T-helper 22 cell (primary cell): Measurements from ENCODE around the gene DPP8.
A peak's percentile ranks its signal among the peaks of the same experiment; 100 is the strongest.
"Not testable (repeated sequence)": the region's sequence is repeated elsewhere in the genome, so short reads cannot be mapped to it uniquely, and the experiment has no call there.

Experiments
- DNase-seq: peaks from one replicate; pipeline ENCODE4 v3.0.0-alpha.2; 2020; ENCODE audit warnings: low read depth

Gene DPP8

DNA sequence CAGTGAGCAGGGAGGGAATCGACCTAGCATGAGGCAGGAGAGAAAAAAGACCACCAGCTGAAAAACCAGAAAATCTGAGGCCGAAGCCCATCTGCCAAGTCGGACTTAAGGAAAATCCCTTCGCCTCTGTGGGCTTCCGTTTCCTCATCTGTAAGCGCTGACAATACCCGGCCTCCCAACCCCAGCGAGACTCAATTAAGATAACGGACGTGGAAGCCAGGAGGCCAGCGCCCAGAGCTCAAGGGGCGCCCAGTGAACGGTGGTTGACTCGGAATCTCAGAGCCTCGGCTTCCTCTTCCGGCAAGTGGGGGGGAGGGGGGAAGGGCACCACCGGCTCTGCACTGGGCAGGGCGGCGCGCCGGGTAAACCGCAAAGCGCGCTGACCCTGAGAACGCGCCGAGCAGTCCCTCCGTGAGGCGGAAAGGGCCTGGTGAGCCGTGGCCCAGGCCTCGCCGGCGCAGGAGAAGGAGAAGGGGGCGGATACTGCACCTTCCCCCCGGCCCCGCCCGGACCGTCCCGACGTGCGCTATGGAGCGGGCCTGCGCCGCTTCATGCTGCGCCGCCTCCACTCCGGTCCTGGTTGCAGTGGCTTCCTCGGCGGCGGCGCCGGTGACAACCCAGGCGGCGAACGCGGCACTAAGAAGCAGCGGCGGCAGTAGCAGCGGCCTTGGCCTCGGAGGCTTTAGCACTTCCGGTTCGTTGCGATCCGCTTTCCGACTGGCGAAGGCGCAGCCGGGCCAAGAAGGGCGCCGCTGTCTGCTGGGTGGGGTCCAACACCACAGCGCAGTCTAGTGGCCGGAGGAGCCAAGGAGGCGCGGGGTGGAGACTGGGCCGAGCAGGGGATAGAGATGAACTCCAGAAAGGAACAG lies at the start of gene DPP8:
Gene DPP8, minus strand, starts transcription at position 693 of the 869 bp plus-strand sequence. CDS start 5,136 bp downstream, outside the sequence.
- peak; percentile 90 for DNase-seq

- no peak for DNase-seq
Observed at GRCh38 chr15:65561934-65562333, 44.4 kb upstream of the DPP8 start.

GRCh38 chr15:65559941-65560340 lies 42.5 kb upstream of the DPP8 start:
- DNase-seq, result no peak

DNA sequence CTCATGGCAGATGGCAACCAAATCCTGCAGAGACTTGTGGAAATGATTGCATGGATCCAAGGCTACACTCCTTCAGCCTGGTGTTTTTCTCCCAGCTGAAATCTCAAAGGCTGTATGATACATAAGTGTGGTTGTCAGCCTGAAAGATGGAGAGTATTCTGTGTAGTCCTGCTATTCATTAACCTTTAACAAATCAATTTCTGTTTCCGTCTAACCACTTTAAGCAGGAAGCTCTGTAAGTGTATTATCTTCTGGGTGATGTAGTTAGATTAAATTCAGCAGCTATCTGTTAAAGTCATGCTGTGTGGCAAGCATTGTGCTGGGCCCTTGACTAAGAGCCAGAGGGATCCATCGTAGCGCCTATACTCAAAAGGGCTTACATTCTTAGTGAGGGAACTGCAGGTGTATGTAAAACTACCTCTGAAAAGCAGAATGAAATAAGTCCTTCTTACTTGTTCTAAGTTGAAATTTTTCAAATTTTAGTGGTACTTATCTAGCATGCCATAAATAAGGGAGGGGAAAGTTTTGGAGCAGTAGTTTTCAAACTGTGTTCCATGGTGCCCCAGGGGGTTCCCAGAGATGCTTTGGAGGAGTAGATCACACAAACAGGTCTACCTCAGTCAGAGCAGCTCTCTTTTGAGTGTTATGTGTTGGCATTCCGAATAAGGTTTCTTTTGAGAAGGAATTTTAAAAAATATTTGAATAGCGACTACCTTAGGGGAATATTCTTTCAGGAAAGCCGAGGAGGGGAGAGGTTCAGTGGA lies 41.7 kb upstream of the DPP8 start:
- DNase-seq, result no peak

DNA sequence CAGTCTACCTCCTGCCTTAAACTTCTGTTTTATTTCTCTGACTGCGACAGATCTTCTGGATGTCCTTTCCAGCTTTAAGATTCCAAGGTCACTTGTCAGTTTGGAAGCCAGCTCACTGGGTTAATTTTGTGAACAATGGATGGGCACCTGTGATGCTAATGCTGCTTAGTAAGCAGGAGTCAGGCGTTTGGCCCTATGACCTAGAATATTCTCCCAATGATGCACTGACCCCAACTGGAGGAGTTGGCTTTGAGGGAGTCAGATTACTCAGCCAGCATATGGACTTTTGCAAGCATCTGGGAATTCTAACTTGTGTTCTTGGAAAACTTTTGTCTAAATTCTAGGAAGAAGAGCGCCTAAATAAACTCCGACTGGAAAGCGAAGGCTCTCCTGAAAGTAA lies 40.8 kb upstream of the DPP8 start:
- no peak for DNase-seq

GRCh38 chr15:65556622-65557021 lies 39.1 kb upstream of the DPP8 start:
- DNase-seq, result no peak

DNA sequence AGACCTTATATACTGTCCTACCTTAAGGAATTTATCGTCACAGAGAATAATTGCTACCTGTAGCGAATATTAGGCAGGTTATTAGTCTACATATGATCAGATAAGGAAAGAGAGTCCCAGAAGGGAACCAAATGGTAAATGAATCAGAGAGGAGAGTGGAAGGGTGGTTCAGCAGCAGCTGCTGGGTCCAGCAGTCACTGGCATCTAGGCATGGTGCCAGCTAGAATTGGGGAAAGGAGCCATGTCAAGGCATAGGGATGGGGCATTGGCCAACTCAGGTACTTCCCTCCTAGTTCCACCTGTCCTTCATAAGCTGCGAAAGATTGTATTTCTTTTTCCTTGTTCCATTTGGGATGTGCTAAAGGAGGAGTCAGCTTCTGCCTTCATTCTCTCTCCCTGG lies 36.2 kb upstream of the DPP8 start:
- no peak for DNase-seq

DNA sequence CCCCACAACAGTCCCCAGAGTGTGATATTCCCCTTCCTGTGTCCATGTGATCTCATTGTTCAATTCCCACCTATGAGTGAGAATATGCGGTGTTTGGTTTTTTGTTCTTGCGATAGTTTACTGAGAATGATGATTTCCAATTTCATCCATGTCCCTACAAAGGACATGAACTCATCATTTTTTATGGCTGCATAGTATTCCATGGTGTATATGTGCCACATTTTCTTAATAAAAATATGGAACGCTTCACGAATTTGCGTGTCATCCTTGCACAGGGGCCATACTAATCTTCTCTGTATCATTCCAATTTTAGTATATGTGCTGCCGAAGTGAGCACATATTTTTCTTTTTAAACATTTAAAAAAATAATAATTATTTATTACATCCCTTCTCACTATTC lies 35.4 kb upstream of the DPP8 start:
- not testable (repeated sequence) for DNase-seq

DNA sequence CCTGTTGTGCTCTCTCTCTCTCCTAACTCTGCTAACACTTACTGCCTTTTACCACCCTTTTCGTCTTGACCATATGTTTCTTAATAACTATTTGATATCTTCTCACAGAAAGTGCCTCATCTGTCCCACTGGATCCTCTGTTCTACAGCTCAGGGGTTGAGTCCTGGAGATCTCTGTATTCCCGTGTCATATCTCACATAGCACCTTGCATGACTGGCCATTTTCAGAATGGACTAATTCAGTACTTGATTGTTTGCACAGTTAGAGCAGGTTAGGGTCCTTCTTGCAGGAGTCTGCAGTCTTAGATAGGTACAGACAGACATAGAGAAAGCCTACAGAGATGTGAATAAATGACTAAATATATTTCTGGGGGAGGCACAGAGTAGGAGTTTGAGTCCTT lies 33.7 kb upstream of the DPP8 start:
- no peak for DNase-seq

- no peak for DNase-seq
Observed at GRCh38 chr15:65550681-65551098, 33.2 kb upstream of the DPP8 start.

GRCh38 chr15:65549288-65549687 lies 31.8 kb upstream of the DPP8 start:
- not testable (repeated sequence) for DNase-seq

- DNase-seq, result no peak
Observed at GRCh38 chr15:65547841-65548240, 30.4 kb upstream of the DPP8 start.

DNA sequence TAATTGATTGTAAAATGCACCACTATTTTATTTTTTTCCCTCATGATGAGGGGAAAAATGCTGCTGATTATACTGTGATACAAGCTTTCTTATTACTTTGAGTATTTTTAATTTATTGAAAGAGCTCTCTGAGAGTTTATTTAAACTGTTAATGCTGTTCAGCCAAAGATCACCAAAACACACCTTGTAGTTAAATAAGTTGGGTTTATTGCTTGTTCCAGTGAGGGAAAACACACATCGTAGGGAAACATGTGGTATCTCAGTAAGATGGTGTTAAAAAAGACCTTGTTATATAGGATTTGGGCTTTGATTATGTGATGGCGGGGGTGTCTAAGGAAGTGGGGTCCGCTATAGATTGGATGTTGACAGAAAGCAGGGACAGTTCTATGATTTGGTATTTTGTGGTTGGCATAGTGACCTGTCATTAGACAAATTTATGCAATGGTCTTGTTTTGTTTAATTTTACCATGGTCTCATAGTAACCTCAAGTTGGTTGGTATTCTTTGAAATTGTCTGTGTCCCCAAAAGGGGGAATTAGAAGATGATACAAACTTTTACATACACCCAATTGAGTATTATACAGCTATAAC lies 23.8 kb upstream of the DPP8 start:
- no peak for DNase-seq

- no peak for DNase-seq
Observed at GRCh38 chr15:65540314-65540713, 22.8 kb upstream of the DPP8 start.

DNA sequence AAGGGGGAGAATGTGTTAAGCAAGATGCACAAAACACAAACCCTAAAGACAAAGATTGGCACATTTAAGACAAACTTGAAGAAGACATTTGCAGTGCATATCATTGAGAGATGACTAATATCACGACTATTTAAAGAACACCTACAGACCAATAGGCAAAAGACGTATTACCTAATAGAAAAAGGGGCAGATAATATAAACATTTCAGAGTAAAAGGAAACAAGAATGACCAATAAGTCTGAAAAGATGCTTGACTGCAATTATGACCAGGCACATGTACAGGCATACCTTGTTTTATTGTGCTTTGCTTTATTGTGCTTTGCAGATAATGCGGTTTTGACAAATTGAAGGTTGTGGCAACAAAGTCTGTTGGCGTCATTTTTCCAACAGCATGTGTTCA lies 17.7 kb upstream of the DPP8 start:
- DNase-seq, result no peak

DNA sequence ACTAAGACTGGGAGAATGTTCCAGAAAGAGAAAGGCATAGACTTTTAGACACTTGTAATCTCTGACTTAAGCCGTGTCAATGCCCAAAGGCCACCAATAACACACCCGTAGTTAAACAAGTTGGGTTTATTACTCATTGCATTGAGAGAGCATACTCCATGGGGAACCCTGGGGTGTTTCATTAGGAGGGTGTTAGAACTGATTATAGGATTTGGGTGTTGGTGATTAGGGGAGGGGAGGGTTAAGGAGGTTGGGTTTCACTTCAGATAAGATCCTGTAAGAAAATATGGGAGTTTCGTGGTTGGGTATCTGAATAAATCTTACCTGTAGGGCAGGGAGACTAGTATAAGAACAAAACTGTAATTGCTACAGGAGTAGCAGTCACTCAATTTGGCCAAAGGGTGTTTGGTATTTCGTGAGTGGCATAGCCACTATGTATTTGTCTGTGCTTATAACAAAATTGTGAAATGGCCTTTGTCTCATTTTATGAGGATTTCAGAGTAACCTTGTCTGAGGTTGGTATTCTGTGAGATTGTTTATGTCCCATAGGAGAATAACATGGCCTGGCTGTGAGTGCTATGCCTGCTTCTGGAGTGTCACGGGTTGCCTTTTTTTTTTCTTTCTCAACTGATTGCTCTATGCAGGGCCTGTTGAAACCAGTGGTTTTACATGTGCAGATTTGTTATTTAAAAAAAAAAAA lies 15.7 kb upstream of the DPP8 start:
- DNase-seq, result no peak

DNA sequence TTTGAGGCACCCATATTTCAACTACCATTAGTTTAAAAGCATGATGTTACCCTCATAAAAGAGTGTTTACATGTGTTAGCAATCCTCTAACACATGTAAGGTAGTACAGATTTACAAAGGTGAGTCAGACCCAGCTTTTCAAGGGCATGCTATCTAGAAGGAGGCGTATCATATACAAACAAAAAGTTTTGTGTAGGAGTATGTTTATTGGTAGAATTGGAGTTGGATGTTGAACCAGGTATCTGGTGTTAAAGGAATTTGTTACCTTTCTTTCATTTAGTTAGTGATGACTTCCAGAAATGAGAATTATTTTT lies 15.2 kb upstream of the DPP8 start:
- no peak for DNase-seq

GRCh38 chr15:65530318-65531111 lies 13.0 kb upstream of the DPP8 start, which contains the start of gene HACD3:
HACD3 (plus strand) TSS chr15:65530463; CDS start chr15:65530632, 169 bp downstream.
- DNase-seq, result peak; percentile 79

- no peak for DNase-seq
Observed at GRCh38 chr15:65529762-65530317, 12.4 kb upstream of the DPP8 start.

DNA sequence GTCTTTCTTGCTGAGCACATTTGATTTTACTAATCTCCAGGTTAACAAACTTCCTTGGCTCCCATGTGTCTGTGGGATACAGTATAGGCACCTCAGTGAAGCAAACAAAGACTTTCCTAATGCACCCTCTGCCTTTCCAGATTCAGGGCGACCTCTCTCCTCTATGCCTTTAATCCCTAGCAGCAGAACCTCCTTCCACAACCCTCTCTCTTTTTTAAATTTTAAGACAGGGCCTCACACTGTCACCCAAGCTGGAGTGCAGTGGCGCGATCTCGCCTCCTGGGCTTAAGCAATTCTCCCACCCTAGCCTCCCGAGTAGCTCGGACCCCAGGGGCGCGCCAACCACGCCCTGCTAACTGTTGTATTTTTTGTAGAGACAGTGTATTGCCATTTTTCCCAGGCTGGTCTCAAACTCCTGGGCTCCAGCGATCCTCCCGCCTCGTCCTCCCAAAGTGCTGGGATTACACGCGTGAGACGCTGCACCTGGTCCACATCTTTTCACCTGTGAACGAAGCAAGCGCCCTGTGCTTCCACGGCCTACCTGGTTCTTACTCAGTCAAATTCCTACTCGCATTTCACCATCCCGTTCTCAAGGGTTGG lies 11.1 kb upstream of the DPP8 start:
- no peak for DNase-seq

GRCh38 chr15:65525622-65526021 lies 8.1 kb upstream of the DPP8 start:
- no peak for DNase-seq
